WTC11 (cell line): ENCODE results near the gene ZRANB1. TPM values are rescaled to one million over a fixed set of nuclear protein-coding genes. Genes with fewer than 3 reads are reported as not detected.

ENCODE experiments used
- ATAC-seq: fragments of 200-7000 bp; cut with Tn5 transposase; 2 replicates; pipeline ENCODE4 v1.10.0; 2021; ENCODE audit warnings: mild to moderate bottlenecking, moderate library complexity
- CTCF ChIA-PET: fragments of 300-600 bp; sonication (Branson Sonifier 250); formaldehyde crosslinking; loops from one replicate; lab custom pipeline; 2021; ENCODE audit warnings: antibody characterized with exemption; lab: Charles Lee
- POLR2A ChIA-PET: fragments of 350-600 bp; sonication (Branson Sonifier 250); formaldehyde crosslinking; loops from one replicate; lab custom pipeline; 2021; ENCODE audit warnings: antibody characterized with exemption; lab: Charles Lee
- DNase-seq: peaks from one replicate; pipeline ENCODE4 v3.0.0; 2021; ENCODE audit warnings: low spot score
- H3K27ac Mint-ChIP-seq: 2 replicates; pipeline ENCODE4 v1.8.0; 2021; ENCODE audit warnings: mixed read lengths
- H3K27me3 Mint-ChIP-seq: 2 replicates; pipeline ENCODE4 v1.8.0; 2021; ENCODE audit warnings: low read depth, mild to moderate bottlenecking, moderate library complexity, mixed read lengths
- H3K36me3 Mint-ChIP-seq: 2 replicates; pipeline ENCODE4 v1.8.0; 2021; ENCODE audit warnings: mixed read lengths
- H3K4me1 Mint-ChIP-seq: 2 replicates; pipeline ENCODE4 v1.8.0; 2022; ENCODE audit warnings: mixed read lengths
- H3K4me3 Mint-ChIP-seq: 2 replicates; pipeline ENCODE4 v1.8.0; 2021; ENCODE audit warnings: mild to moderate bottlenecking, moderate library complexity, mixed read lengths
- H3K9me3 Mint-ChIP-seq: 2 replicates; pipeline ENCODE4 v1.8.0; 2021; ENCODE audit warnings: mixed read lengths
- E2F5 ChIP-seq: sonication (generic); formaldehyde crosslinking; IDR thresholded peaks from 2 replicates; pipeline ENCODE4 v1.8.1; 2022; ENCODE audit warnings: mild to moderate bottlenecking, moderate library complexity, missing genetic modification reagents
- EMX1 ChIP-seq: fragments of 250-450 bp; sonication (Bioruptor Pico); IDR thresholded peaks from 2 replicates; pipeline ENCODE4 v1.8.0; 2021; ENCODE audit warnings: mild to moderate bottlenecking
- FOXK1 ChIP-seq: sonication (generic); formaldehyde crosslinking; IDR thresholded peaks from 2 replicates; pipeline ENCODE4 v1.8.0; 2022; ENCODE audit warnings: mild to moderate bottlenecking, moderate library complexity, missing genetic modification reagents
- GTF2I ChIP-seq: fragments of 250-450 bp; sonication (Bioruptor Pico); conservative IDR thresholded peaks from 2 replicates; pipeline ENCODE4 v1.4.0; 2021; ENCODE audit warnings: mild to moderate bottlenecking
- NFE2L1 ChIP-seq: sonication (generic); formaldehyde crosslinking; IDR thresholded peaks from 2 replicates; pipeline ENCODE4 v1.8.1; 2023; ENCODE audit warnings: missing genetic modification reagents
- PRDM15 ChIP-seq: sonication (generic); formaldehyde crosslinking; IDR thresholded peaks from 2 replicates; pipeline ENCODE4 v1.8.0; 2022; ENCODE audit warnings: missing genetic modification reagents
- ZBTB43 ChIP-seq: sonication (generic); formaldehyde crosslinking; IDR thresholded peaks from 2 replicates; pipeline ENCODE4 v1.8.1; 2023; ENCODE audit warnings: mild to moderate bottlenecking, missing genetic modification reagents
- ZNF121 ChIP-seq: sonication (generic); formaldehyde crosslinking; IDR thresholded peaks from 2 replicates; pipeline ENCODE4 v1.8.0; 2023; ENCODE audit warnings: missing genetic modification reagents
- ZNF219 ChIP-seq: sonication (generic); formaldehyde crosslinking; IDR thresholded peaks from 2 replicates; pipeline ENCODE4 v1.8.0; 2023; ENCODE audit warnings: missing genetic modification reagents, mild to moderate bottlenecking, borderline replicate concordance
- ZNF281 ChIP-seq: sonication (generic); formaldehyde crosslinking; IDR thresholded peaks from 2 replicates; pipeline ENCODE4 v1.8.0; 2023; ENCODE audit warnings: mild to moderate bottlenecking, missing genetic modification reagents
- ZNF317 ChIP-seq: sonication (generic); formaldehyde crosslinking; IDR thresholded peaks from 2 replicates; pipeline ENCODE4 v1.8.1; 2023; ENCODE audit warnings: low read depth, mild to moderate bottlenecking, moderate library complexity, missing genetic modification reagents, borderline replicate concordance
- ZNF416 ChIP-seq: fragments of 250-450 bp; sonication (Bioruptor Pico); IDR thresholded peaks from 2 replicates; pipeline ENCODE4 v1.9.0; 2021; ENCODE audit warnings: mild to moderate bottlenecking, inconsistent platforms
- total RNA-seq: library from RNA; stranded (reverse); gene quantifications from 3 replicates; pipeline ENCODE4 v1.2.3, GENCODE V29; 2021
- TF ChIP-seq, protein P1 (sequence below): sonication (generic); formaldehyde crosslinking; IDR thresholded peaks from 2 replicates; pipeline ENCODE4 v1.8.0; 2022; ENCODE audit warnings: mild to moderate bottlenecking, missing genetic modification reagents
- TF ChIP-seq, protein P2 (sequence below): fragments of 250-450 bp; sonication (Bioruptor Pico); IDR thresholded peaks from 2 replicates; pipeline ENCODE4 v2.1.2; 2022; ENCODE audit warnings: mild to moderate bottlenecking, moderate library complexity
- TF ChIP-seq, protein P3 (sequence below): sonication (generic); formaldehyde crosslinking; IDR thresholded peaks from 2 replicates; pipeline ENCODE4 v1.8.1; 2022; ENCODE audit warnings: low read depth, missing genetic modification reagents, borderline replicate concordance
- TF ChIP-seq, protein P4 (sequence below): fragments of 250-450 bp; sonication (Bioruptor Pico); IDR thresholded peaks from 2 replicates; pipeline ENCODE4 v1.9.0; 2021; ENCODE audit warnings: mild to moderate bottlenecking

Gene ZRANB1
- total RNA-seq, 1 experiment from 2014 or later: 15.9 TPM

DNA sequence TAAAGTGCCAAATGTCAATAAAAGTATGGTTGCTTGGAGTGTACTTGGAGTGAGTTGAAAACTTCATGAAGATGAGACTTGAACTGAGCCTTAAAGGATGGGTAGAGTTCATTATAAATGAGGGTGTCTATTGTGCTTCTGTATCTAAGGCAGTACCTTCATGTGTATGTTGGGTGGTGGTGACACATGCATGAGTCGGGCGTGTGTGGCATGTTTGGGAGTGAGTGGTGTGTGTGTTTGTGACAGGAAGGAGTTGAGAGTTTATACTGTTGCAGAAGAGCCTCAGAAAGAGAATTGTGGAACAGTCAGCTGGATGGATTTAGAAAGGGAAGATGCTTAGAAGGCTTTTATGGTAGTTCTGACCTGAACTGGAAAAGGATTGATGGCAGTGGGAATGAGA is 6.0 kb upstream of the ZRANB1 start (continued):
- TF ChIP-seq, protein P1, sequence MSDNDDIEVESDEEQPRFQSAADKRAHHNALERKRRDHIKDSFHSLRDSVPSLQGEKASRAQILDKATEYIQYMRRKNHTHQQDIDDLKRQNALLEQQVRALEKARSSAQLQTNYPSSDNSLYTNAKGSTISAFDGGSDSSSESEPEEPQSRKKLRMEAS (CRISPR knock-in tag): no peak
- TF ChIP-seq, protein P2, sequence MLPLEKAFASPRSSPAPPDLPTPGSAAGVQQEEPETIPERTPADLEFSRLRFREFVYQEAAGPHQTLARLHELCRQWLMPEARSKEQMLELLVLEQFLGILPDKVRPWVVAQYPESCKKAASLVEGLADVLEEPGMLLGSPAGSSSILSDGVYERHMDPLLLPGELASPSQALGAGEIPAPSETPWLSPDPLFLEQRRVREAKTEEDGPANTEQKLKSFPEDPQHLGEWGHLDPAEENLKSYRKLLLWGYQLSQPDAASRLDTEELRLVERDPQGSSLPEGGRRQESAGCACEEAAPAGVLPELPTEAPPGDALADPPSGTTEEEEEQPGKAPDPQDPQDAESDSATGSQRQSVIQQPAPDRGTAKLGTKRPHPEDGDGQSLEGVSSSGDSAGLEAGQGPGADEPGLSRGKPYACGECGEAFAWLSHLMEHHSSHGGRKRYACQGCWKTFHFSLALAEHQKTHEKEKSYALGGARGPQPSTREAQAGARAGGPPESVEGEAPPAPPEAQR (CRISPR knock-in tag): no peak
- TF ChIP-seq ZNF121 (CRISPR knock-in tag) (no peak), ZNF281 (CRISPR knock-in tag) (no peak), ZNF416 (CRISPR knock-in tag) (no peak), ZNF317 (CRISPR knock-in tag) (no peak), PRDM15 (CRISPR knock-in tag) (no peak), ZBTB43 (CRISPR knock-in tag) (no peak), ZNF219 (no peak)
- TF ChIP-seq, protein P3, sequence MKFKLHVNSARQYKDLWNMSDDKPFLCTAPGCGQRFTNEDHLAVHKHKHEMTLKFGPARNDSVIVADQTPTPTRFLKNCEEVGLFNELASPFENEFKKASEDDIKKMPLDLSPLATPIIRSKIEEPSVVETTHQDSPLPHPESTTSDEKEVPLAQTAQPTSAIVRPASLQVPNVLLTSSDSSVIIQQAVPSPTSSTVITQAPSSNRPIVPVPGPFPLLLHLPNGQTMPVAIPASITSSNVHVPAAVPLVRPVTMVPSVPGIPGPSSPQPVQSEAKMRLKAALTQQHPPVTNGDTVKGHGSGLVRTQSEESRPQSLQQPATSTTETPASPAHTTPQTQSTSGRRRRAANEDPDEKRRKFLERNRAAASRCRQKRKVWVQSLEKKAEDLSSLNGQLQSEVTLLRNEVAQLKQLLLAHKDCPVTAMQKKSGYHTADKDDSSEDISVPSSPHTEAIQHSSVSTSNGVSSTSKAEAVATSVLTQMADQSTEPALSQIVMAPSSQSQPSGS: no peak

GRCh38 chr10:124936813-124937212 is 5.1 kb upstream of the ZRANB1 start:
- Mint-ChIP-seq H3K27me3 (no peaks in the 10 kb centered on the region), H3K9me3 (peaks cover 7% of the 10 kb centered on the region), H3K27ac (no peak overlapping the region), H3K4me1 (peaks cover 5% of the 10 kb centered on the region), H3K4me3 (no peak overlapping the region), H3K36me3 (peaks cover 11% of the 10 kb centered on the region)
- ChIA-PET CTCF (interaction anchor here (1.2 kb wide), 1 partner anchor 56 kb away, joined by 4 read pairs; no protein-coding TSS in a partner anchor), POLR2A (interaction anchor here (0.7 to 0.8 kb wide), 2 partner anchors 22 to 112 kb away, joined by 4 to 6 read pairs; no protein-coding TSS in a partner anchor)
- DNase-seq (no peak), ATAC-seq (no peak)
- TF ChIP-seq GTF2I: no peak
- TF ChIP-seq ZBTB43 (CRISPR knock-in tag): no peak
- TF ChIP-seq, protein P4, sequence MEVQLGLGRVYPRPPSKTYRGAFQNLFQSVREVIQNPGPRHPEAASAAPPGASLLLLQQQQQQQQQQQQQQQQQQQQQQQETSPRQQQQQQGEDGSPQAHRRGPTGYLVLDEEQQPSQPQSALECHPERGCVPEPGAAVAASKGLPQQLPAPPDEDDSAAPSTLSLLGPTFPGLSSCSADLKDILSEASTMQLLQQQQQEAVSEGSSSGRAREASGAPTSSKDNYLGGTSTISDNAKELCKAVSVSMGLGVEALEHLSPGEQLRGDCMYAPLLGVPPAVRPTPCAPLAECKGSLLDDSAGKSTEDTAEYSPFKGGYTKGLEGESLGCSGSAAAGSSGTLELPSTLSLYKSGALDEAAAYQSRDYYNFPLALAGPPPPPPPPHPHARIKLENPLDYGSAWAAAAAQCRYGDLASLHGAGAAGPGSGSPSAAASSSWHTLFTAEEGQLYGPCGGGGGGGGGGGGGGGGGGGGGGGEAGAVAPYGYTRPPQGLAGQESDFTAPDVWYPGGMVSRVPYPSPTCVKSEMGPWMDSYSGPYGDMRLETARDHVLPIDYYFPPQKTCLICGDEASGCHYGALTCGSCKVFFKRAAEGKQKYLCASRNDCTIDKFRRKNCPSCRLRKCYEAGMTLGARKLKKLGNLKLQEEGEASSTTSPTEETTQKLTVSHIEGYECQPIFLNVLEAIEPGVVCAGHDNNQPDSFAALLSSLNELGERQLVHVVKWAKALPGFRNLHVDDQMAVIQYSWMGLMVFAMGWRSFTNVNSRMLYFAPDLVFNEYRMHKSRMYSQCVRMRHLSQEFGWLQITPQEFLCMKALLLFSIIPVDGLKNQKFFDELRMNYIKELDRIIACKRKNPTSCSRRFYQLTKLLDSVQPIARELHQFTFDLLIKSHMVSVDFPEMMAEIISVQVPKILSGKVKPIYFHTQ (CRISPR knock-in tag): no peak
- no peak for TF ChIP-seq NFE2L1
- TF ChIP-seq E2F5: no peak
- no peak for TF ChIP-seq ZNF219
- TF ChIP-seq EMX1: no peak
- no peak for TF ChIP-seq ZNF281 (CRISPR knock-in tag)
- no peak for TF ChIP-seq FOXK1 (CRISPR knock-in tag)
